ENCODE data around the gene MSI2.

MSI2 gene

DNA sequence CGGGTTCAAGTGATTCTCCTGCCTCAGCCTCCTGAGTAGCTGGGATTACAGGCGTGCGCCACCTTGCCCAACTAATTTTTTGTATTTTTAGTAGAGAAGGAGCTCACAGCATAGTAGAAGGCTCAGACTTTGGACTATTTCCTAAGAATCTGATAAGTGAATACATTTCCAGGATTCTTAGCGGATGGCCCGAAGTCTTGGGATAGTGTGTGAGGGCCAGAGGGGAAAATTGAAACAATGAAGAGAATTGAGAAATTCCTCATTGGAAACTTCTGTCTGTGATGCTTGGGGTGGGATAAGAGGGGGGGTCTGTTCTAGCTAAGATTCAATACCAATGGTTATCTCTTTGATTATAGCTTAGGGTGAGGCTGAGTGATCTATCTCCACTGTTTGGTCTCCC, 183.3 kb downstream of the MSI2 start:
- in situ Hi-C loops (cut with MboI; ENCODE audit: low sequenced_read_pairs): no loop called here
- Histone ChIP-seq H3K27me3 (ENCODE audit: low read depth) (no peaks in the 10 kb centered on the region), H3K4me1 (peaks cover 17% of the 10 kb centered on the region)

DNA sequence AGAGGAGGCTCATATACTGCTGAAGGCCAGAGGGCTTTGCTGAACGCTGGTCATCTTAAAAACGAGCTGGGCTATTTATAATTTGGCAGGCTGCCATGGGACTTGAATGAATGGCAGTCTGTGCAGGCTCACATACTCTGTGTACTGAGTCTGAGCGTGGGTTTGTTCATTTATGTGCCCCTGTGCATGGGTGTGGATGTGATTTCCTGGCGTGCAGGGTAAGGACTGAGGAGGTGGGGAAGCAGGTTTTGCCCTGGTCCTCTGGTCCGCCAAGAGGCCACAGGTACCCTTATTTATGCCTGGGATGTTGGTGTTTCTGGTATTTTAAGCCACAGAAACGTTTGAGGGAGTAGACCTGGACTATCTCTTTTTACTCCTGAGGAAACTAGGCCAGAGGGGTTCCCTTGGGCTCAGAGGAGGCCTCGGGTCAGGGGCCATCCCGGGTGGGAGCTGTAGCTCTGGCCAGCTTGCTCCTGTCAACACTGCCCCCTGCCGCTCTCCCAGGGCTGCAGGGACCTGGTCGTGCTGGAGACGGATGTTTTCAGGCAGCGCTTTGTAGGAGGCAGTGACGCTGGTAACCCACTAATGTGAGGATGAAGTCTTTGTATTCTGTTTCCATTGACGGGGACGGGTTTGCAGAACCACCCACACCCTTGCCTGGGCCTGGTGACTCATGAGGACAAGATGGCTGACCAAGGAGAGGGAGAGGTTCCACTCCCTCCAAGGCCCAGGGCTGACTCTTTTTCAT, 184.4 kb downstream of the MSI2 start:
- in situ Hi-C loops (cut with MboI; ENCODE audit: low sequenced_read_pairs): no loop called here
- peak; percentile 42 to 81 for DNase-seq (ENCODE audit: low spot score in 2 of 2)
- H3K27me3 ChIP-seq (ENCODE audit: low read depth): no peaks in the 10 kb centered on the region
- H3K36me3 ChIP-seq (replicated peaks): no peaks in the 10 kb centered on the region
- no peak overlapping the region for H3K4me3 ChIP-seq
- H3K9me3 ChIP-seq: no peaks in the 10 kb centered on the region
- H3K4me1 ChIP-seq: peaks cover 17% of the 10 kb centered on the region

More for the DNA sequence above, 183.3 kb downstream of the MSI2 start:
- Histone ChIP-seq H3K4me3 (no peak overlapping the region), H3K36me3 (replicated peaks) (no peaks in the 10 kb centered on the region), H3K9me3 (no peaks in the 10 kb centered on the region)
- no peak for DNase-seq (ENCODE audit: low spot score in 2 of 2)

DNA sequence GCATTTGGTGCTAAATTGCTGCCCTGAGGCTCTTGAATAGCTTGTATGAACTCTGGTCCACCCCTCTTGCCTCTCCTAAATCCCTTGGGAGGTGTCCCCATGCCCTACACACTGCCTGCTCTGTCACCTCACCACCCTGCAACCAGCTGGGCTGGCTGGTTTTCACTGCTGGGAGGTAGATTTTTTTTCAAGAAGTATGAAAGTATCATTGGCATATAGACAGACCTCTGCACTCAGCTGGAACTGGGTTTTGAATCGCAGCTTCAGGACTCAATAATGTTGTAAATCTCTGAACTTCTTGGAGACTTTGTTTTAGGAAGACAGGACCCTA, 184.9 kb downstream of the MSI2 start:
- no peaks in the 10 kb centered on the region for H3K27me3 ChIP-seq (ENCODE audit: low read depth)
- in situ Hi-C loops (cut with MboI; ENCODE audit: low sequenced_read_pairs): no loop called here
- H3K36me3 ChIP-seq (replicated peaks): no peaks in the 10 kb centered on the region
- H3K4me1 ChIP-seq: peaks cover 17% of the 10 kb centered on the region
- no peaks in the 10 kb centered on the region for H3K9me3 ChIP-seq
- no peak overlapping the region for H3K4me3 ChIP-seq
- no peak for DNase-seq (ENCODE audit: low spot score in 2 of 2)

DNA sequence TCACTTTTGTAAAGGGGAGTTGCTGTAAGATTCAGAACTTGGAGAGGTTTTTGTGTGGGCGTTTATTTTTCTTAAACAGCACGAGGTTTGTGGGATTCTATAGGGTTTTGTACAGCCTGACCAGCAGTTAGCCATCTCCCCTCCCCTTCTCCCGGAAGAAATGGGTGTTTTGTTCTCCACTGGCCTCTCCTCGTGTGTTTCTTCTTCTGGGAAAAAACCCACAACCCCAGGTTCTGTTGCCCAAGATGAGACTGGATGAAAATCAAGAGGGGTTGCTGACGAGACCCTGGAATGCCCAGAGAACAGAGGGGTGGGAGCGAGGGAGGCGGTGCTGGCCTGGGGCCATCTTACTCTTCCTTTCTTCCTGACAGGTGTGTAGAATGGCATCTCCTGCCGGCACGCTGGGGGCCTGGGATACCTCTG, 186.1 kb downstream of the MSI2 start:
- no peak for DNase-seq (ENCODE audit: low spot score in 2 of 2)
- no peak overlapping the region for H3K4me3 ChIP-seq
- H3K36me3 ChIP-seq (replicated peaks): no peaks in the 10 kb centered on the region
- in situ Hi-C loops (cut with MboI; ENCODE audit: low sequenced_read_pairs): no loop called here
- no peaks in the 10 kb centered on the region for H3K9me3 ChIP-seq
- no peaks in the 10 kb centered on the region for H3K27me3 ChIP-seq (ENCODE audit: low read depth)
- H3K4me1 ChIP-seq: peaks cover 17% of the 10 kb centered on the region

DNA sequence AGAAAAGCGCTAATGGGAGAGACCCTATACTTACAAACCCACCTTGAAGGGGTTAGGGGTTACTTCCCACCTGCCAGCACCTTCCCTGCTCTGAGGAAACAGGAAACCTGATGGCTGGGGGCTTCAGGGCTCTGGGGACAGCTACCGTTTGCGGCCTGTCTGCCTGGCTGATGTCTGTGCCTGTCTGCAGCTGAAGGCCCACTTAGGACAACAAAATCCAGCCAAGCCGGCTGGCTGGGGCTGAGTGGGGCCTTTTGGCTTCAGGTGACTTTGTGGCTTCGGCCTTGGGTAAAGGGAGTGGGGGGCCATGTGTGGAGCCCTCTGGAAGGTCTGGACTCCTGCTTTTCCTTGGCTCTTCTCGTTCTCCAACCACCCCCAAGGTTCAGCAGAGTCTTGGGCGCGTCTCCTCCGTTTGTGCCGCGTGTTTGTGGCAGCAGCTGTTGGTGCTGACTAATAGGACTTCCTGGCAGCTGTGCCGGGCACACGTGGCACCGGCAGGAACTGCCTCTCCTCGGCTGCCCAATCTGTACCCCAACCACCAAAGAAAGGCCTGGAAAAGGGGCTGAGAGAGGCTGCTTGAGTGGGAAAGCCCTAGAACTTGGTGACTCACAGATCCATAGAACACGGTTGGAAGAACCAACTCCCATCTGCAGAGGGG, 186.7 kb downstream of the MSI2 start:
- peaks cover 17% of the 10 kb centered on the region for H3K4me1 ChIP-seq
- DNase-seq (ENCODE audit: low spot score in 2 of 2): no peak
- no peak overlapping the region for H3K4me3 ChIP-seq
- H3K27me3 ChIP-seq (ENCODE audit: low read depth): no peaks in the 10 kb centered on the region
- H3K36me3 ChIP-seq (replicated peaks): no peaks in the 10 kb centered on the region
- no peaks in the 10 kb centered on the region for H3K9me3 ChIP-seq
- in situ Hi-C loops (cut with MboI; ENCODE audit: low sequenced_read_pairs): no loop called here

DNA sequence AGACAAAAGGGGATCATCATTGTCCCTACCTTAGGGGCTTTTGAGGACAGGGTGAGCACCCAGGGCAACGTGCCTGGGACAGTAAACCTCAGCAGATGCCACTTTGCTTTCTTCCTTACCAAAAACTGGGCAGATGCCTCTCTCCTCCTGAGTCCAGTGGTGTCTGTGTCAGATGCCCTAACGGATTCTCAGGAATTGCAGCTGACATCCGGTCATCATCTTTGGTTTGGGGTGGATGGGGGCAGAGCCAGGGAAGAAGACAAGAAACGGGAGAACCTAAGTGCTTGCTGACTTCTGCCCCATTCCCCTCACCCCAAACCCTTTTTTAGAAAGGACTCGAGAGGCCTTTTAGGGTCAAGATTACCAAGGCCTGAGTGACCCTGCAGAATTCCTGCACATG, 187.5 kb downstream of the MSI2 start:
- no peak overlapping the region for H3K4me3 ChIP-seq
- no peaks in the 10 kb centered on the region for H3K9me3 ChIP-seq
- H3K27me3 ChIP-seq (ENCODE audit: low read depth): no peaks in the 10 kb centered on the region
- in situ Hi-C loops (cut with MboI; ENCODE audit: low sequenced_read_pairs): no loop called here
- peaks cover 17% of the 10 kb centered on the region for H3K4me1 ChIP-seq
- no peak for DNase-seq (ENCODE audit: low spot score in 2 of 2)
- no peaks in the 10 kb centered on the region for H3K36me3 ChIP-seq (replicated peaks)

DNA sequence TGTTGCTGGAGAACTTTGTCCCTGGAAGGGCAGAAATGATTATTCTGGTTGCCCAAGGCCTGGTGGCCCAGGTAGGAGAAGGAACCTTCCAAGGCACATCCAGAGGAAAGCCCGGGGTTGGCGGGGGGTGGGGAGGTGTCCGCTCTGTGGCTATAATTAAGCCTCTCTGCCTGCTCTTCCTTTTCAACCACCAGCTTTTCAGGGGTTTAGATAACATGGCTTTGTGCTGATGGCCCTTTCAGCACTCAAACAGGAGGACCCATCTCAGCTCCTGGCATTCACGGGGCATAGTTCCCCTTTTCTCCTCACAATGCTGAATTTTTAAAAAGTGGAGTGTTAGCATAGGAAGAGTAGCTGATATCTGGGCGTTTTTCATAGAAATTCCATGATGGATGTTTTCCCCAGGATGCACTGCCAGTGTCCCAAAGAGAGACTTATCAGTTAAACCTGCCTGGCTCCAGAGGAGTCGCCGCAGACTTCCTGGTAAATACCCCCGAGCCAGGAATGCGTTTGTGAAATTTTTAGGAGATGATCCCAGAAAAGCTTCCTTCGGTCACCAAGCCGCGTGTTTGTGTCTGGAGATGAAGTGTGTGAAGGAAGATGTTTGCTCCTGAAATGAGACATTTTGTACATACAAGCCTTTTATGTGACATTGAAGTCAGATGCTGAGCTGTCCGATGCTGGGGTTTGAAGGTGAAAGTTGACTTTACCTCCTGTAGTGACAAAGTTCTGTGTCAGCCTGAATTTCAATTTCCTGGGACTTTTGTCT, 188.5 kb downstream of the MSI2 start:
- H3K9me3 ChIP-seq: no peaks in the 10 kb centered on the region
- H3K36me3 ChIP-seq (replicated peaks): no peaks in the 10 kb centered on the region
- in situ Hi-C loops (cut with MboI; ENCODE audit: low sequenced_read_pairs): no loop called here
- DNase-seq (ENCODE audit: low spot score in 2 of 2): no peak
- H3K4me1 ChIP-seq: peaks cover 15% of the 10 kb centered on the region
- no peaks in the 10 kb centered on the region for H3K27me3 ChIP-seq (ENCODE audit: low read depth)
- no peak overlapping the region for H3K4me3 ChIP-seq

DNA sequence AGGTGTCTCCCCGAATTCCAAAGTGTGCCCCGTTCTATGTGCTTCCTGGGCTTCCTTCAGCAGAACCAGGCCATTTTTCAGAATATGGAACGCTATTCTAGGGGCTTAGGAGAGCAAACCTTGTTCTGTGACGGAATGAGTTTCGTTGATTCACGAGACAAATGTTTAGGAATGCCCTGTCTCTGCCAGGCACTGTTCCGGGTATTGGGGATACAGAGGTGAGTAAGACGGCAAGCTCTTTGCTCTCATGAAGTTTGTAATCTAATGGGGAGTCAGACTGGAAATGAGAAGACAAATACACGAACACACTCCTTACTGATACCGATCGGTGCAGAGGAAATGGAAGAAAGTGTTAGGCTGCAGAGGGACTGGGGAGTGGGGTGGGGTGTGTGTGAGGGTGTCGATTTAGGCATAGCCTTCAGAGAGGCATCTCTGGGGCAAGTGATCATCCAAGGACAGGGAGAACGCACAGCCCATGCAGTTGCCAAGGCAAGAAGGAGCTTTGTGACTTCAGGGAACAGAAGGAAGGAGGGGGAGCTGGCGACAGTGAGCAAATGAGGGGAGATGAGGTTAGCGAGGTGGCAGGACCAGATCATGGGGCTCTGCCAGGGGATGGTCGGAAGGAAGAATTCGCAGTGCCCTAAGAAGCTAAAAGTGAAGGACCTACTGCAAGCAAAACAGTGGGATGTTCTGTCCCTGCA, 189.6 kb downstream of the MSI2 start:
- Histone ChIP-seq H3K4me1 (peaks cover 4% of the 10 kb centered on the region), H3K9me3 (no peaks in the 10 kb centered on the region), H3K27me3 (ENCODE audit: low read depth) (no peaks in the 10 kb centered on the region), H3K36me3 (replicated peaks) (no peaks in the 10 kb centered on the region), H3K4me3 (no peak overlapping the region)
- in situ Hi-C loops (cut with MboI; ENCODE audit: low sequenced_read_pairs): no loop called here
- DNase-seq (ENCODE audit: low spot score in 2 of 2): no peak

DNA sequence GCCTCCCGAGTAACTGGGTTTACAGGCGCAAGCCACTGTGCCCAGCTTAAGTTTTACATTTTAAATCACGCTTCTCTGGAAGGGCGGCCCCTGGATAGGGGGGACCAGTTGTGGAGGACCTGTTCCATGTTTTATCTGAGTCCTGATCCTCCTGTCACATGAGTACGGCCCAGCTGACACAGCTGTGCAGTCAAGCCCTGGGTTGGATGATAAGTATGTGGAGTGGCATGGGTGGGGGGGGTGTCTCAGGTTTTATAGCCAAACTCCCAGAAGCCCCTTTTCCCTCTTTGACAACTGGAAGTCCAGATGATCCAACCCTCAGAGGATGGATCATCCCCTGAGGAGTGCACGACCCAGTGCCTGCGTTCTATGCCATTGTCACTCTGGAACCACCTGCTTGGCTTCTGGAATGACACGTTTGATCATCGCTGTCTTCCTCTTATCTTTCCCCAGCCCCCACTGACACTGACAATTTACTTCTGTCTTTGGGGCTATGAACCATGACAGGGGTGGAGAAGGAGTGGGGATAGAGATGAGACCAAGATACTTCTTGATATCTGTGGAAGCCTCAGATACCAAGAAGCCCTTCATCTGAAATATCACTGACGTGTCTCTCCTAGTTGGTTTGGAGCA, 191.2 kb downstream of the MSI2 start:
- Histone ChIP-seq H3K27me3 (ENCODE audit: low read depth) (no peaks in the 10 kb centered on the region), H3K36me3 (replicated peaks) (no peaks in the 10 kb centered on the region), H3K4me1 (no peaks in the 10 kb centered on the region), H3K4me3 (no peak overlapping the region), H3K9me3 (no peaks in the 10 kb centered on the region)
- in situ Hi-C loops (cut with MboI; ENCODE audit: low sequenced_read_pairs): no loop called here
- no peak for DNase-seq (ENCODE audit: low spot score in 2 of 2)

DNA sequence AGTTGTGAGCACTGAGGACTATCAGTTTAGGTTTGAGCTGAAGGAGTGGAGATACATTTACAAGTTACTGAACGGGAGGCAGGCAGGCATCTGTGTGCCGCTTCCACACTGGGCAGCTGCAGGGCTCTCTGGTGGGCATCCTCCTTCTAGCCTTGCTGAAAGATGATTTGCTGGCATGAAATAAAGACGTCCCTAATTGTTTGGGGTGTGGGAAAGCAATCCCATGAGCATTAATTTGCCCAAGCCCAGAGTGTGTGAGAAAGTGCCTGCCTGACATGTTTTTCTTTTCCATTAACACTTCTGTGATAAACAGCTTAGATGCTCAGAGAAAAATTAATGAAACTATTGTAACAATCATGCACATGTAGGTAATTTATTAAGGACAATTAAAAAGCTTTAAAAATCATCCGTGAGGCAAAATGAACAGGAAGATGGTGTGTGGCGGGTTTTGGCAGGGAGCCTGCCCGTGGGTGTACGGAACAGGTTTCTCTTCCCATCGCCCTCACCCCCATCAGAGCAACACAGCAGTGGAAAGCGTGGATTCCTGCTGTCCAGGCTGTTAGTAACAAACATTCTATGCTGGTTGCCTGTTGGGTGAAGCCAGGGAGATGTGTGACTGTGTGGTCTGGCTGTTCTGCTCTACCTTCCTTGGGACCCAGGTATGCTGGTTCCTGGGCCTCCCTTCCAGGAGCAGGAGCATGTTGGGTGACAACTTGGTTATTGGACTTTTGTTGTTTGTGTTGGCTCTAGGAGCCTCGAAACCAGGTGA, 191.9 kb downstream of the MSI2 start:
- Histone ChIP-seq H3K4me3 (no peak overlapping the region), H3K27me3 (ENCODE audit: low read depth) (no peaks in the 10 kb centered on the region), H3K36me3 (replicated peaks) (no peaks in the 10 kb centered on the region), H3K9me3 (no peaks in the 10 kb centered on the region), H3K4me1 (no peaks in the 10 kb centered on the region)
- in situ Hi-C loops (cut with MboI; ENCODE audit: low sequenced_read_pairs): no loop called here
- DNase-seq (ENCODE audit: low spot score in 2 of 2): no peak

DNA sequence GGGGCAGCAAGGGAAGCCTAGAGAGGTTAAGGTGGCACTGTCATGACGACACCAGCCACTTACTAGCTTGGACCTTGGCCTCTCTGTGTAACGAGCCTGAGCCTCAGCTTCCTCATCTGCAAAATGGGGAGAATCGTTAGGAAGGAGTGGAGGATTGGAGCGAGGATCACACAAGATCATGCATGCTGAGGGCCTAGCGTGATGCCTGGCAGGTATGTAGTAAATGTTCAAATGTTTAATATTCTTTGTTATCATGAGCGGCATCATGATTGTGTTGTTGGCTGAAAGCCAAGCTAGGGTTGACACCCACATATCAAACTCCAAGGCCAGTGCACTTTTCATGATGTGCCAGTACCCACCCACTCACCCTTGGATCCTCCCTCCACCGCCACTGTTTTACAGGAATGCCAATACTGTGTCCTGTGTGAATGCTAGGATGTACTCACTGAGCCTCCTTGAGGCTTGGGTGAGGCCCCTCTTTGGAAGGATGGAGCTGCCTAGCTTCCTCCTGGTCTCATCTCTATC, 192.5 kb downstream of the MSI2 start:
- Histone ChIP-seq H3K4me1 (no peaks in the 10 kb centered on the region), H3K9me3 (no peaks in the 10 kb centered on the region), H3K27me3 (ENCODE audit: low read depth) (no peaks in the 10 kb centered on the region), H3K36me3 (replicated peaks) (no peaks in the 10 kb centered on the region), H3K4me3 (no peak overlapping the region)
- DNase-seq (ENCODE audit: low spot score in 2 of 2): no peak
- in situ Hi-C loops (cut with MboI; ENCODE audit: low sequenced_read_pairs): no loop called here

DNA sequence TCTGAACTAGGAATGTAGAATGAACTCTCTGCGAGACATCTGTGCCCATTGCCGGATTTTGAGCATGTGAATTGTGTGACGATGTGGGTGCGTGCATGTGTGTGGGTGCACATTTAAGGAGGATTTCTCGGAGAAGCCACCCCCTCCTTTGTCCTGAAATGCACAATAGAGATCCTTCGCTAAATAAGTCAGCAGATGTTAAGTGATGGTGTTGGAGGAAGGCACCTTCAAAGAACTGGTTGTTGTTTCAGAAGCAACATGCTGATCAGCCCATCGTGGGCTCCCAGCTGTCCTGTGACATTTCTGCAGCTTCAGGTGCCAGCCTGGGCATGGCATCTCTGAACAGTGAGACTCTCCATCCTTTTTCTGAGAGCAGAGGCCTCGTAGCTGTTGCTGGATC, 194.9 kb downstream of the MSI2 start:
- in situ Hi-C loops (cut with MboI; ENCODE audit: low sequenced_read_pairs): no loop called here
- Histone ChIP-seq H3K9me3 (no peaks in the 10 kb centered on the region), H3K4me1 (no peaks in the 10 kb centered on the region), H3K36me3 (replicated peaks) (no peaks in the 10 kb centered on the region), H3K4me3 (no peak overlapping the region), H3K27me3 (ENCODE audit: low read depth) (no peaks in the 10 kb centered on the region)
- DNase-seq (ENCODE audit: low spot score in 2 of 2): no peak

DNA sequence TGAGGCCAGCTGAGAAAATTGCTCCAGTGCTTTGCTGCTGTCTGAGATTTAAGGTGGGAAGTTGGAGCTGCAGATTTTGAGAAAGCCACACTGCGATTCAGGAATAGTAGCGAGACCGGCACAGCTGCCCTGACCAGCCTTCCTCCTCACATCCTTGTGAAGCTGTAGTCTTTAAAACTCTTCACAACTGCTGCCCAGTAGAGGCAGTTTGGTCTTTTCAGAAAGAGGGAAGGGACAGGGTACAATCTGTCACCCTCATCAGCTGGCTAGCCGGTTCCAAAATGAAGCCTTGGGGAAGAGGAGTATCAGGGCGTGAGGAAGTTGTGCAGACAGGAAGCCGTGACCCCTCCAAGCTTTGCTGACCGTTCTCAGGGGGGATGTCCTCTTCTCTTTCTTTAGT, 195.3 kb downstream of the MSI2 start:
- Histone ChIP-seq H3K4me3 (no peak overlapping the region), H3K36me3 (replicated peaks) (no peaks in the 10 kb centered on the region), H3K4me1 (no peaks in the 10 kb centered on the region), H3K9me3 (no peaks in the 10 kb centered on the region), H3K27me3 (ENCODE audit: low read depth) (no peaks in the 10 kb centered on the region)
- no peak for DNase-seq (ENCODE audit: low spot score in 2 of 2)
- in situ Hi-C loops (cut with MboI; ENCODE audit: low sequenced_read_pairs): no loop called here
